ENCODE measurements around the gene ANKFN1. TPM values are rescaled to one million over a fixed set of nuclear protein-coding genes. Genes with fewer than 3 reads are reported as not detected.

Gene ANKFN1
- total RNA-seq, 2 donors from 2014 or later, result 0.26 to 0.33 TPM

DNA sequence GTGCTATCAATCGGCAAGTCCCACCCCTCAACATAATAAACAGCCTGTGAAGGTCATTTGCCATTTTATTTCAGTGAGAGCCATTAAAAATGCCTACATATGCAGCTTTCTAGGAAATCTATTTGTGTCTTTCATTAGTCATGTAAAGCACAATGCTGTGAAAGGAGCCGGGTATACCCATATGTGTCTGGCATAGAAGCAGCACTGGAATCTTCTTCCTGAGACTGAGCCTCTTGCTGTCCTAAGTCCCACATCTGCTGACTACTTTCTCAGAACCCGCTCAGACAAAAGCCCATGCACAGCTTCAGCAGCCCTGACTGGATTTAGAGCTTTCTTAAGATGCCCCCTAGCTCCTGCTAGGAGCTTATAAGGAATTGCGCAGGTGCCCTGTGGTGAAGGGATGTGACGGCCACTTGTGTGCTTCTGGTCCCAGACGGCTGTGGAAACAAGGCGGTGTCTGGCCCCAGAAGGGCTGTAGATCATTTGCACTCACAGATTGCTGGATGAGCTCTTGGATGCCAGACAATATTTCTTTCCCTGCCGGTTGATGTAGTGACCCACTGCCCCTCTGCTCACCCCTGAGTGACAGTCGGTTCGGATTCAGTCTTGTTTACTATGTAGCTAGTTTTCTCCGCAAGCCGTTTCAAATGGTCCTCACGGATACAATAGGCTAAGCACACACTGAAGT, 172.2 kb downstream of the ANKFN1 start:
- no peak for ATAC-seq
- Histone ChIP-seq H3K27ac (no peak overlapping the region), H3K9me3 (no peaks in the 10 kb centered on the region), H3K27me3 (no peaks in the 10 kb centered on the region), H3K4me1 (no peaks in the 10 kb centered on the region), H3K4me3 (no peak overlapping the region), H3K36me3 (replicated peaks in 1 of 2; ENCODE audit: insufficient read depth in 1 of 2, low read depth in 2 of 2) (no peaks in the 10 kb centered on the region)
- intact Hi-C loops (cut with DNase I), result no loop called here
- TF ChIP-seq, protein P1, sequence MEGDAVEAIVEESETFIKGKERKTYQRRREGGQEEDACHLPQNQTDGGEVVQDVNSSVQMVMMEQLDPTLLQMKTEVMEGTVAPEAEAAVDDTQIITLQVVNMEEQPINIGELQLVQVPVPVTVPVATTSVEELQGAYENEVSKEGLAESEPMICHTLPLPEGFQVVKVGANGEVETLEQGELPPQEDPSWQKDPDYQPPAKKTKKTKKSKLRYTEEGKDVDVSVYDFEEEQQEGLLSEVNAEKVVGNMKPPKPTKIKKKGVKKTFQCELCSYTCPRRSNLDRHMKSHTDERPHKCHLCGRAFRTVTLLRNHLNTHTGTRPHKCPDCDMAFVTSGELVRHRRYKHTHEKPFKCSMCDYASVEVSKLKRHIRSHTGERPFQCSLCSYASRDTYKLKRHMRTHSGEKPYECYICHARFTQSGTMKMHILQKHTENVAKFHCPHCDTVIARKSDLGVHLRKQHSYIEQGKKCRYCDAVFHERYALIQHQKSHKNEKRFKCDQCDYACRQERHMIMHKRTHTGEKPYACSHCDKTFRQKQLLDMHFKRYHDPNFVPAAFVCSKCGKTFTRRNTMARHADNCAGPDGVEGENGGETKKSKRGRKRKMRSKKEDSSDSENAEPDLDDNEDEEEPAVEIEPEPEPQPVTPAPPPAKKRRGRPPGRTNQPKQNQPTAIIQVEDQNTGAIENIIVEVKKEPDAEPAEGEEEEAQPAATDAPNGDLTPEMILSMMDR (IDR thresholded peaks at IDR 0.05), result no peak
- no peak for TF ChIP-seq POLR2A (IDR thresholded peaks at IDR 0.05)
- DNase-seq, result no peak
- 41 to 56% methylated on average over 12 to 13 of the region's 13 CpGs for WGBS, 2 donors

GRCh38 chr17:56326001-56326359, 172.7 kb downstream of the ANKFN1 start:
- Histone ChIP-seq H3K4me1 (no peaks in the 10 kb centered on the region), H3K36me3 (replicated peaks in 1 of 2; ENCODE audit: insufficient read depth in 1 of 2, low read depth in 2 of 2) (no peaks in the 10 kb centered on the region), H3K27ac (no peak overlapping the region), H3K27me3 (no peaks in the 10 kb centered on the region), H3K9me3 (no peaks in the 10 kb centered on the region), H3K4me3 (no peak overlapping the region)
- ATAC-seq (no peak), DNase-seq (no peak)
- intact Hi-C loops (cut with DNase I), result no loop called here
- TF ChIP-seq, protein P1 (IDR thresholded peaks at IDR 0.05), result no peak
- TF ChIP-seq POLR2A (IDR thresholded peaks at IDR 0.05), result no peak
- 29 to 40% methylated on average over 5 of the region's 5 CpGs for WGBS, 2 donors

GRCh38 chr17:56347639-56348038, 194.4 kb downstream of the ANKFN1 start:
- no peaks in the 10 kb centered on the region for H3K4me1 ChIP-seq
- no peak overlapping the region for H3K4me3 ChIP-seq
- intact Hi-C loops (cut with DNase I), result no loop called here
- H3K9me3 ChIP-seq, result peaks cover 0 to 13% (median 0%) of the 10 kb centered on the region in 3 donors
- ATAC-seq (no peak), DNase-seq (no peak)
- H3K27me3 ChIP-seq, result no peaks in the 10 kb centered on the region
- TF ChIP-seq, protein P1 (IDR thresholded peaks at IDR 0.05), result no peak
- TF ChIP-seq POLR2A (IDR thresholded peaks at IDR 0.05), result no peak
- no peak overlapping the region for H3K27ac ChIP-seq
- no peaks in the 10 kb centered on the region for H3K36me3 ChIP-seq (replicated peaks in 1 of 2; ENCODE audit: insufficient read depth in 1 of 2, low read depth in 2 of 2)
- WGBS, 2 donors, result 48 to 50% methylated on average over 1 of the region's 1 CpG

DNA sequence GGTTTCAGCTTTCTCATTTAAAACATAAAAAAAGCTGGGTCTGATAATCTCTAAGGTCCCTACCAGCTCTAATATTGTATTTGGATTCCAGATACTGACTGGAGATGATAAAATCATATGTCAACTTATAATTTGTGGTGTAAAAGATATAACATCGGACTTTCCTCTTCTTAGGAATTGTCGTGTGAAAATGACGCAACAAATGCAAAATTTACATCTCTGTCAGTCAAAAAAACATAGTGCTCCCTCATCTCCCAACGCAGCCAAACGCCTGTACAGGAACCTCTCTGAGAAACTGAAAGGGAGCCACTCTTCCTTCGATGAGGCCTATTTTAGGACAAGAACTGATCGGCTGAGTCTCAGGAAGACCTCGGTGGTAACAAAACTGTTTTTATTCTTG, 197.3 kb downstream of the ANKFN1 start:
- no peaks in the 10 kb centered on the region for H3K4me1 ChIP-seq
- DNase-seq, result no peak
- H3K27ac ChIP-seq, result no peak overlapping the region
- H3K9me3 ChIP-seq, result peaks cover 0 to 13% (median 0%) of the 10 kb centered on the region in 3 donors
- H3K4me3 ChIP-seq, result no peak overlapping the region
- WGBS, 2 donors, result 76 to 78% methylated on average over 8 of the region's 8 CpGs
- ATAC-seq, result no peak
- TF ChIP-seq, protein P1 (IDR thresholded peaks at IDR 0.05), result no peak
- no peak for TF ChIP-seq POLR2A (IDR thresholded peaks at IDR 0.05)
- no peaks in the 10 kb centered on the region for H3K36me3 ChIP-seq (replicated peaks in 1 of 2; ENCODE audit: insufficient read depth in 1 of 2, low read depth in 2 of 2)
- H3K27me3 ChIP-seq, result no peaks in the 10 kb centered on the region
- intact Hi-C loops (cut with DNase I), result no loop called here

- no peak overlapping the region for H3K27ac ChIP-seq
- no peaks in the 10 kb centered on the region for H3K27me3 ChIP-seq
- WGBS, 2 donors, result 39 to 40% methylated on average over 5 of the region's 5 CpGs
- peaks cover 0 to 4% (median 0%) of the 10 kb centered on the region in 3 donors for H3K9me3 ChIP-seq
- no peak for DNase-seq
- no peaks in the 10 kb centered on the region for H3K36me3 ChIP-seq (replicated peaks in 1 of 2; ENCODE audit: insufficient read depth in 1 of 2, low read depth in 2 of 2)
- no peak overlapping the region for H3K4me3 ChIP-seq
- H3K4me1 ChIP-seq, result no peaks in the 10 kb centered on the region
- intact Hi-C loops (cut with DNase I), result no loop called here
- no peak for TF ChIP-seq POLR2A (IDR thresholded peaks at IDR 0.05)
- TF ChIP-seq, protein P1 (IDR thresholded peaks at IDR 0.05), result no peak
- ATAC-seq, result no peak
Measured at GRCh38 chr17:56351675-56352074, 198.4 kb downstream of the ANKFN1 start.

All from body of pancreas (tissue), 4 donors.